Stomach smooth muscle (tissue), 2 donors: Measurements from ENCODE around the gene GCSAM.

ENCODE experiments used
- H3K27ac ChIP-seq: one replicate; pipeline ENCODE4 v1.7.0; 2013; ENCODE audit warnings: mild to moderate bottlenecking, low read length, inconsistent platforms
- H3K27me3 ChIP-seq, 2 donors: one replicate each; pipeline ENCODE4 v1.7.0; 2013; ENCODE audit warnings: low read length in 2 of 2; ENCODE audit not compliant: insufficient read depth in 2 of 2, control insufficient read depth in 1 of 2
- H3K36me3 ChIP-seq, 2 donors: one replicate each; pipeline ENCODE4 v1.7.0; 2013; ENCODE audit warnings: low read length in 2 of 2; ENCODE audit not compliant: control insufficient read depth in 2 of 2, insufficient read depth in 2 of 2
- H3K4me1 ChIP-seq: one replicate; pipeline ENCODE4 v1.7.0; 2013; ENCODE audit warnings: low read length; ENCODE audit not compliant: control insufficient read depth, insufficient read depth
- H3K4me3 ChIP-seq, 2 donors: one replicate each; pipeline ENCODE4 v1.7.0; 2013; ENCODE audit warnings: low read length in 2 of 2
- H3K9ac ChIP-seq, 2 donors: one replicate each; pipeline ENCODE4 v1.7.0; 2013; ENCODE audit warnings: low read length in 2 of 2, mild to moderate bottlenecking in 1 of 2
- H3K9me3 ChIP-seq, 2 donors: one replicate each; pipeline ENCODE4 v1.7.0; 2013; ENCODE audit warnings: low read length in 2 of 2; ENCODE audit not compliant: control insufficient read depth in 2 of 2
- donor health status: healthy.
- donor health status: Pancreatic carcinoma.

Gene GCSAM, protein sequence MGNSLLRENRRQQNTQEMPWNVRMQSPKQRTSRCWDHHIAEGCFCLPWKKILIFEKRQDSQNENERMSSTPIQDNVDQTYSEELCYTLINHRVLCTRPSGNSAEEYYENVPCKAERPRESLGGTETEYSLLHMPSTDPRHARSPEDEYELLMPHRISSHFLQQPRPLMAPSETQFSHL

DNA sequence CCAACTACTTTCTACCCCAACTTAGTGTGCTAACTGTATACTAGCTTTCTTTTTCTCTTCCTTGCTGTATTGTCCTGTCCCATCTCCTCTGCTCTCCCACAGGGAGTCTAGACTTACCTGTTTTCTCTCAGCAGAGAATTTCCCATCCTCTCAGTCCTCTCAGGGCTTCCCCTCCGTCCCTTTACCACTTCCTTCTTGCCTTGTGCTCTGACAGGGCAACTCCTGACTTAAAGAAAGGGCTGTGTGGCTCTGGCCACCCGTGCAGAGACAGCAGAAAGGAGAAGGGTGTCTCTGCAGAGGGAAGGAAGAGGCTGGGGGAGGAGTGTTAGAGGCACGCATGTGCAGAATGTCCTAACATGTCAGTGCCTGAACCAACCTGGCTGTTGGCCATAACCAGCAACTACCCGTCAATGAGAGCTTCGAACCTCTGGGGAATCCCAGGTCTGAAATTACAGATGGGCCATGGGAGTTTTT, at the start of gene GCSAM:
Gene GCSAM, minus strand, starts transcription at position 274 of the 474 bp plus-strand sequence. Its CDS starts 128 bp downstream, at position 146.
- no peaks in the 10 kb centered on the region for H3K4me1 ChIP-seq
- no peak within 1 kb of the TSS for H3K27ac ChIP-seq
- no peaks in the 10 kb centered on the region for H3K9me3 ChIP-seq
- no peak within 1 kb of the TSS for H3K4me3 ChIP-seq
- H3K27me3 ChIP-seq: no peaks in the 10 kb centered on the region
- H3K36me3 ChIP-seq: no peaks in the 10 kb centered on the region
- H3K9ac ChIP-seq: no peak within 1 kb of the TSS

DNA sequence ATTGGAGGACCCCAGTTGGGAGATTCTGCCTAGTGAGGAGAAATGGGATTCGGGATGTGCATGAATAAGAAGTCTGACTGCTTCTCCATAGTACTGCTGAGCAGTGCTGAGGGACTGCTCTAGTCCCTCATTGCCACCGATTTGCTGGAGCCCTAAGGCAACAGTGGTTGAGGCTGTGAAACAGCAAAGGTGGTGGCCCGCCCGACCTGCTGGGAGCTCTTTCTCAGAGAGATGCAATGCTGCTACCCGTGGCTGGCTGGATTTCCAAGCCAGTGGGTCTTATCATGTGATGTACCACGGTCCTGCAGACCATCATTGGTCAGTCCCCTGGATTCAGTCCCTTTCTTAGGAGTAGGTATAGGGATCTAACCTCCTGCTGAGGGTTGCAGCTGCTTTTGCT, 42.6 kb upstream of the GCSAM start:
- Histone ChIP-seq H3K4me1 (no peaks in the 10 kb centered on the region), H3K27me3 (no peaks in the 10 kb centered on the region), H3K9me3 (no peaks in the 10 kb centered on the region), H3K36me3 (no peaks in the 10 kb centered on the region), H3K4me3 (no peak overlapping the region), H3K9ac (no peak overlapping the region), H3K27ac (no peak overlapping the region)

DNA sequence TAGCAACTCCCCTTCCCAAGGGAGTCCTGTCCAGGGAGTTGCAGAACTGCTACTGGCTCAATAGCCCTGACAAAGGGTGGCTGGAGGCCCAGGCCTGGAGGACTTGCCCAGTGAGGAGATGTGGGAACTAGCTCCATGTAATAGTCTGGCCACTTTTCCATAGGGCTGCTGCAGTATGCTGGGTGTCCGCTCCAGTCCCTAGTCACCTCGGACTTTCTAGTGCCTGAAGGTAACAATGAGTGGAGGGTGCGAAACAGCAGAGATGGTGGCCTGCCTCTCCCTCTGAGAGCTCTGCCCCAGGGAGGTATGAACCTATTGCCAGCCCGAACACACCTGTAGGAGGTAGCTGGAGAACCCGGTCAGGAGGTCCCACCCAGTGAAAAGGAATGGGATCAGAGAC, 42.0 kb upstream of the GCSAM start:
- no peak overlapping the region for H3K4me3 ChIP-seq
- H3K27ac ChIP-seq: no peak overlapping the region
- no peaks in the 10 kb centered on the region for H3K4me1 ChIP-seq
- no peaks in the 10 kb centered on the region for H3K36me3 ChIP-seq
- H3K9me3 ChIP-seq: no peaks in the 10 kb centered on the region
- H3K27me3 ChIP-seq: no peaks in the 10 kb centered on the region
- no peak overlapping the region for H3K9ac ChIP-seq

DNA sequence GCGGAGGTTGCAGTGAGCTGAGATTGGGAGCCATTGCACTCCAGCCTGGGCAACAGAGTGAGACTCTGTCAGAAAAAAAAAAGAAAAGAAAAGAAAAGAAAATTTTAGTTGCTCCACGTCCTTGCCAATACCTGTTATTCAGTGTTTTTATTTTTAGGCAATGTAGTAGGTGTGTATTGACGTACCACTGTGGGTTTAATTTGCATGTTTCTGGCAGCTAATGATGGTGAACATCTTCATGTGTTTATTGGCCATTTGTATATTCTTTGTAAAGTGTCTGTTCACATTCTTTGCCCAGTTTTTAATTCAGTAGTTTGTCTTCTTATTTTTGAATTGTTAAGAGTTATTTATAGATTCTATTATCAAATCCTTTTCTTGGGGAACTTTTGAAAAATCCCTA, 38.1 kb upstream of the GCSAM start:
- no peak overlapping the region for H3K27ac ChIP-seq
- no peak overlapping the region for H3K4me3 ChIP-seq
- no peaks in the 10 kb centered on the region for H3K9me3 ChIP-seq
- H3K27me3 ChIP-seq: no peaks in the 10 kb centered on the region
- no peak overlapping the region for H3K9ac ChIP-seq
- no peaks in the 10 kb centered on the region for H3K36me3 ChIP-seq
- no peaks in the 10 kb centered on the region for H3K4me1 ChIP-seq

DNA sequence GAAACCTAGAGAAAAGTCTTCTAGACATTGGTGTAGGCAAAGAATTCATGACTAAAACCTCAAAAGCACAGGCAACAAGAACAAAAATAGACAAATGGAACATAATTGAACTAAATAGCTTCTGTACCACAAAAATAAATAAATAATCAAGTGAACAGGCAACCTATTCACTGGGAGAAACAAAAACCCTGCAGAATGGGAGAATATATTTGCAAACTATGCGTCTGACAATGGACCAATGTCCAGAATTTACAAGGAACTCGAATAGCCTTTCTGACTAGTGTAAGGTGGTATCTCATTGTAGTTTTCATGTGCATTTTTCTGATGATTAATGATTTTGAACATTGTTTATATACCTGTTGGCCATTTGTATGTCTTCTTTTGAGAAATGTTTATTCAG, 37.0 kb upstream of the GCSAM start:
- H3K4me3 ChIP-seq: no peak overlapping the region
- H3K9me3 ChIP-seq: peaks cover 0 to 3% of the 10 kb centered on the region in 2 donors
- no peak overlapping the region for H3K27ac ChIP-seq
- H3K9ac ChIP-seq: no peak overlapping the region
- H3K4me1 ChIP-seq: no peaks in the 10 kb centered on the region
- H3K27me3 ChIP-seq: no peaks in the 10 kb centered on the region
- no peaks in the 10 kb centered on the region for H3K36me3 ChIP-seq

DNA sequence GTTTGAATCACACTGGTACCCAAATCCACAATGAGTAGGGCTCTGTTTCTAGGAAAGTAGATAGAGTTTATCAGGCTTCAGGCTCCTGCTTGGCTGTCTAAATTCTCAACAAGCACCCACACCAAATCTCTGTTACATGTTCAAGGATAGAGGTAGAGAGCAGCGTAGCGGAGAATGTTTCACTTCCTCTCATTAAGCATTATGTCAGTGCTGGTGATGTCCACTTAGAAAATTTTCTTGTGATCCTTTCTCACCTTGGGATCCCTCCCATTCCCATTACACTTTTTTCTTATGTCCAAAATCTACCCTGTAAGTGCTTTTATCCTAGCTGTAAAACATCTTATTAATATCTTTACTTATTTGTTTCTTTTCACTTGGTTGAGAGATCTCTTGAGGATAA, 34.7 kb upstream of the GCSAM start:
- Histone ChIP-seq H3K27ac (no peak overlapping the region), H3K9ac (no peak overlapping the region), H3K9me3 (peaks cover 0 to 3% of the 10 kb centered on the region in 2 donors), H3K4me3 (no peak overlapping the region), H3K27me3 (no peaks in the 10 kb centered on the region), H3K4me1 (no peaks in the 10 kb centered on the region), H3K36me3 (no peaks in the 10 kb centered on the region)

DNA sequence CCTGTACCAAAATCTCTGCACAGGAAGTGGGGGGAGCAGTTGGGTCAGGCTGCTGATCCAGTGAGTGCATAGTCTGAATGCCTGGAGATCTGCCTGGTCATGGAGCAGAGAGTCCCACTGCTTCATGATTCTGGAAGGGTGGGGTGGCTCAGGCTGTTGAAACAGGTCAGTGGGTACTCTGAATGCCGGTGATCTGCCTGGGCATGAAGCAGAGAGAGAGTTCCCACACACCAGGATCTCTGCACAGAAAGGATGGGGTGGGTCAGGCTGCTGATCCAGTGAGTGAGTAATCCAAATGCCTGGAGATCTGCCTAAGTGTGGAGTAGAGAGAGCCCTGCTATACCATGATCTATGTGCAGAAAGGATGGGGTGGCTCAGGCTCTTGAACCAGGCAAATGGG, 16.1 kb upstream of the GCSAM start:
- Histone ChIP-seq H3K9me3 (no peaks in the 10 kb centered on the region), H3K27me3 (no peaks in the 10 kb centered on the region), H3K4me3 (no peak overlapping the region), H3K36me3 (no peaks in the 10 kb centered on the region), H3K9ac (no peak overlapping the region), H3K4me1 (no peaks in the 10 kb centered on the region), H3K27ac (no peak overlapping the region)

DNA sequence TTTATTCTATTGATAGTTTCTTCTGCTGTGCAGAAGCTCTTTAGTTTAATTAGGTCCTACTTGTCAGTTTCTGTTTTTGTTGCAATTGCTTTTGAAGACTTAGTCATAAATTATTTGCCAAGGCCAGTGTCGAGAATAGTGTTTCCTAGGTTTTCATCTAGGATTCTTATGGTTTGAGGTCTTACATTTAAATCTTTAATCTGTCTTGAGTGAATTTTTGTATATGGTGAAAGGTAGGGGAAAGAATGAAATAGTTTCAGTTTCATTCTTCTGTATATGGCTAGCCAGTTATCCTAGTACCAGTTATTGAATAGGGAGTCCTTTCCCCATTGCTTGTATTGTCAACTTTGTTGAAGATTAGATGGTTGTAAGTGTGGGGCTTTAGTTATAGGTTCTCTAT, 10.6 kb upstream of the GCSAM start:
- H3K27me3 ChIP-seq: no peaks in the 10 kb centered on the region

DNA sequence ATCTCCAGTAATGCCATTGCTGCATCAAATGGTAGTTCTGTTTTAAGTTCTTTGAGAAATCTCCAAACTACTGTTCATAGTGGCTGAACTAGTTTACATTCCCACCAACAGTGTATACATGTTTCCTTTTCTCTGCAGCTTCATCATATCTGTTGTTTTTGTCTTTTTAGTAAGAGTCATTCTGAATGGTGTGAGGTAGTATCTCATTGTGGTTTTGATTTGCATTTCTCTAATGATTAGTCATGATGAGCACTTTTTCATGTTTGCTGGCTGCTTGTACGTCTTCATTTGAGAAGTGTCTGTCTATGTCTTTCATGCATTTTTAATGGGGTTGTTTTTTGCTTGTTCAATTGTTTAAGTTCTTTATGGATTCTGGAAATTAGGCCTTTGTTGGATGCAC, 10.2 kb upstream of the GCSAM start:
- no peaks in the 10 kb centered on the region for H3K27me3 ChIP-seq
- H3K27ac ChIP-seq: no peak overlapping the region

More for the DNA sequence above, 10.6 kb upstream of the GCSAM start:
- H3K9me3 ChIP-seq: no peaks in the 10 kb centered on the region
- no peaks in the 10 kb centered on the region for H3K4me1 ChIP-seq
- no peak overlapping the region for H3K9ac ChIP-seq
- H3K36me3 ChIP-seq: no peaks in the 10 kb centered on the region
- H3K4me3 ChIP-seq: no peak overlapping the region
- no peak overlapping the region for H3K27ac ChIP-seq

DNA sequence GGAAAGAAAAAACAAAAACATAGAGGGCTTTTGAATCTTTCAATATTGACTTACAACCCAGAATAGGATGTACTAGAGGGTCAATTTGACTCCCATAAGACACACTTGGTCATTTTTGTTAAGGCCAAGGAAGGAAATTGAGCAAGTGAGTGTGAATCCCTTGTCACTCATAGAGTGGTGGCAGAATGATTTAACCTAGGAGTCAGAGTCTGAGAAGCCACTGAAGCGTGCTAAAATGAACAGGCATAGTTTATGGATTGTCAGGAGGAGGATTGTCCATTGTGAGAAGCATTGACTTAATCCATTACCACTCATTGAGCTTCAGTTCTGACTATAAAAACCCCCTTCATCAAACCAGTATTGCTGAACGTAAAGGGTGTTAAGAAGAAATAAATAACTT, 8.2 kb upstream of the GCSAM start:
- H3K9ac ChIP-seq: no peak overlapping the region
- H3K9me3 ChIP-seq: no peaks in the 10 kb centered on the region
- no peak overlapping the region for H3K27ac ChIP-seq
- H3K27me3 ChIP-seq: no peaks in the 10 kb centered on the region
- no peaks in the 10 kb centered on the region for H3K36me3 ChIP-seq
- H3K4me1 ChIP-seq: no peaks in the 10 kb centered on the region
- H3K4me3 ChIP-seq: no peak overlapping the region

More for the DNA sequence above, 10.2 kb upstream of the GCSAM start:
- Histone ChIP-seq H3K9me3 (no peaks in the 10 kb centered on the region), H3K9ac (no peak overlapping the region), H3K36me3 (no peaks in the 10 kb centered on the region), H3K4me1 (no peaks in the 10 kb centered on the region), H3K4me3 (no peak overlapping the region)

DNA sequence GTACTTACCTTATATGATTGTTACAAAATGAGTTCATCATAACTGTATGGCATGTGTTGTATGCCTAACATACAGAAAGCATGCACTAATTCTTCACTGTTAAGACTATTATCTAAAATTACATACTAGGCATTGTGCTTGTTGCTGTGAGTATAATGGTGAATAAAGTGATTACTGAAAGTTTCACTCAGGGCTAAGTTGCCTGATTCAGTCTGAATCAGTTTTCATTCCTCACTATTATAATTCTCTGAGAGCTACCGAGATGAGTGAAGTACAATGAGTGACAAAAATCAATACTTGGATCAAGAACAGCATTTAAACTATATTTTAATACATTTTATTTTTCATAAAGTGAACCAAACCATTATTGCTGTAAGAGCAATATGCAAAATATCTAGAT, 7.5 kb upstream of the GCSAM start:
- no peak overlapping the region for H3K27ac ChIP-seq
- H3K4me1 ChIP-seq: no peaks in the 10 kb centered on the region
- H3K9me3 ChIP-seq: no peaks in the 10 kb centered on the region
- no peaks in the 10 kb centered on the region for H3K27me3 ChIP-seq
- H3K9ac ChIP-seq: no peak overlapping the region
- no peaks in the 10 kb centered on the region for H3K36me3 ChIP-seq
- H3K4me3 ChIP-seq: no peak overlapping the region
